Measurements from ENCODE around the gene NXPH4.

Gene NXPH4

GRCh38 chr12:57233357-57234232, 17.0 kb downstream of the NXPH4 start:
- DNase-seq = no peak

GRCh38 chr12:57234233-57234570, 17.6 kb downstream of the NXPH4 start:
- DNase-seq = no peak

- no peak for DNase-seq
Measured at GRCh38 chr12:57234571-57235016, 18.0 kb downstream of the NXPH4 start.

- no peak for DNase-seq
Measured at GRCh38 chr12:57235017-57235727, 18.6 kb downstream of the NXPH4 start.

GRCh38 chr12:57235728-57236131, 19.1 kb downstream of the NXPH4 start:
- DNase-seq = no peak

GRCh38 chr12:57236201-57236924, 19.8 kb downstream of the NXPH4 start:
- no peak for DNase-seq

GRCh38 chr12:57236925-57237595, 20.5 kb downstream of the NXPH4 start:
- no peak for DNase-seq

GRCh38 chr12:57237596-57237931, 21.0 kb downstream of the NXPH4 start:
- DNase-seq = no peak

- DNase-seq = no peak
Measured at GRCh38 chr12:57237932-57238853, 21.6 kb downstream of the NXPH4 start.

- DNase-seq = no peak
Measured at GRCh38 chr12:57238854-57239554, 22.4 kb downstream of the NXPH4 start.

- DNase-seq = no peak
Measured at GRCh38 chr12:57239587-57240065, 23.0 kb downstream of the NXPH4 start.

- no peak for DNase-seq
Measured at GRCh38 chr12:57240066-57240921, 23.7 kb downstream of the NXPH4 start.

GRCh38 chr12:57240926-57241401, 24.4 kb downstream of the NXPH4 start:
- DNase-seq = no peak

- DNase-seq = no peak
Measured at GRCh38 chr12:57241402-57242310, 25.1 kb downstream of the NXPH4 start.

GRCh38 chr12:57242329-57242690, 25.7 kb downstream of the NXPH4 start:
- DNase-seq = no peak

- DNase-seq = no peak
Measured at GRCh38 chr12:57242691-57243454, 26.3 kb downstream of the NXPH4 start.

- DNase-seq = no peak
Measured at GRCh38 chr12:57243521-57244311, 27.1 kb downstream of the NXPH4 start.

Measured in cortex of kidney (tissue), 1 donor.